Caco-2 (cell line): ENCODE results near the gene H2BK1. TPM values are rescaled to one million over a fixed set of nuclear protein-coding genes. Genes with fewer than 3 reads are reported as not detected.

Experiments used
- BruUV-seq: library from RNA; stranded (reverse); fragments of 400-500 nt; replicated peaks from 2 replicates; lab custom pipeline; 2021; lab: Mats Ljungman, UMichigan
- CTCF ChIA-PET: fragments of 300-600 bp; sonication (Branson Sonifier 250); formaldehyde crosslinking; loops from one replicate; lab custom pipeline; 2022; ENCODE audit warnings: antibody characterized with exemption; lab: Charles Lee
- POLR2A ChIA-PET: fragments of 300-600 bp; sonication (Branson Sonifier 250); formaldehyde crosslinking; loops from one replicate; lab custom pipeline; 2022; ENCODE audit warnings: antibody characterized with exemption; lab: Charles Lee
- DNase-seq, 2 experiments: peaks; one replicate each; pipeline versions ENCODE4 v3.0.0 to v3.0.0-alpha.2; 2020 to 2022
- H3K27me3 ChIP-seq: replicated peaks from 2 replicates; pipeline ENCODE4 v1.6.0; 2011; ENCODE audit warnings: low read length; ENCODE audit not compliant: control insufficient read depth, insufficient read depth
- H3K36me3 ChIP-seq: 2 replicates; pipeline ENCODE4 v1.5.1; 2011; ENCODE audit warnings: low read length; ENCODE audit not compliant: control insufficient read depth, insufficient read depth
- H3K4me1 ChIP-seq: fragments of 250-450 bp; sonication (Bioruptor Pico); 2 replicates; pipeline ENCODE4 v1.5.1; 2020; ENCODE audit warnings: mild to moderate bottlenecking
- H3K4me3 ChIP-seq: 2 replicates; pipeline ENCODE4 v1.5.1; 2011; ENCODE audit warnings: low read depth, mild to moderate bottlenecking, control low read depth, low read length
- H3K9me3 ChIP-seq: fragments of 250-450 bp; sonication (Bioruptor Pico); 2 replicates; pipeline ENCODE4 v1.5.1; 2020; ENCODE audit warnings: mild to moderate bottlenecking, moderate library complexity
- H3K27ac Mint-ChIP-seq: one replicate; pipeline ENCODE4 v1.8.0; 2022; ENCODE audit warnings: mixed read lengths; ENCODE audit not compliant: unreplicated experiment
- H3K27me3 Mint-ChIP-seq: one replicate; pipeline ENCODE4 v1.8.0; 2022; ENCODE audit warnings: mixed read lengths; ENCODE audit not compliant: insufficient read depth, unreplicated experiment
- H3K36me3 Mint-ChIP-seq: one replicate; pipeline ENCODE4 v1.8.0; 2022; ENCODE audit warnings: mild to moderate bottlenecking, mixed read lengths; ENCODE audit not compliant: insufficient read depth, unreplicated experiment
- H3K4me1 Mint-ChIP-seq: one replicate; pipeline ENCODE4 v1.8.0; 2022; ENCODE audit warnings: low read depth, mixed read lengths; ENCODE audit not compliant: unreplicated experiment
- H3K4me3 Mint-ChIP-seq: one replicate; pipeline ENCODE4 v1.8.0; 2022; ENCODE audit warnings: mild to moderate bottlenecking, moderate library complexity, mixed read lengths; ENCODE audit not compliant: unreplicated experiment
- H3K9me3 Mint-ChIP-seq: one replicate; pipeline ENCODE4 v1.8.0; 2022; ENCODE audit warnings: mixed read lengths; ENCODE audit not compliant: unreplicated experiment
- CTCF ChIP-seq, 2 experiments: fragments of 200-600 bp in 1 of 2; IDR thresholded peaks; 1 replicate in 1 of 2; 2 replicates in 1 of 2; pipeline versions ENCODE4 v1.5.1 to v1.8.0; 2011 to 2022; ENCODE audit warnings: antibody characterized with exemption in 1 of 2, control low read depth in 1 of 2, inconsistent platforms in 1 of 2, low read depth in 1 of 2, low read length in 1 of 2, mild to moderate bottlenecking in 1 of 2, moderate library complexity in 1 of 2; ENCODE audit not compliant: insufficient read depth in 1 of 2, severe bottlenecking in 1 of 2, unreplicated experiment in 1 of 2
- intact Hi-C: fragments of 100-400 bp; cut with micrococcal nuclease; formaldehyde crosslinking; loops from one replicate; pipeline ENCODE4 v1.10.0; 2022; ENCODE audit not compliant: unreplicated experiment
- total RNA-seq: library from RNA; stranded (reverse); gene quantifications from 2 replicates; pipeline ENCODE4 v1.2.3, GENCODE V29; 2022

The H2BK1 gene
- total RNA-seq, 1 experiment from 2014 or later = not detected

- no TSS peak for BruUV-seq
- H3K4me3 Mint-ChIP-seq = no peak overlapping the region
- Histone ChIP-seq H3K4me3 (no peak overlapping the region), H3K27me3 (no peaks in the 10 kb centered on the region), H3K36me3 (no peaks in the 10 kb centered on the region), H3K4me1 (no peaks in the 10 kb centered on the region), H3K9me3 (no peaks in the 10 kb centered on the region)
- no peaks in the 10 kb centered on the region for H3K9me3 Mint-ChIP-seq
- no peaks in the 10 kb centered on the region for H3K4me1 Mint-ChIP-seq
- intact Hi-C loops = no loop called here
- no peak overlapping the region for H3K27ac Mint-ChIP-seq
- H3K36me3 Mint-ChIP-seq = no peaks in the 10 kb centered on the region
- peaks cover 21% of the 10 kb centered on the region for H3K27me3 Mint-ChIP-seq
- ChIA-PET CTCF (interaction anchor here (0.9 kb wide), 1 partner anchor 9 kb away, joined by 8 read pairs; no protein-coding TSS in a partner anchor), POLR2A (no interaction called here)
- TF ChIP-seq CTCF (IDR thresholded peaks at IDR 0.05; ENCODE audit: insufficient read depth in 1 of 2, low read depth in 1 of 2, low read length in 1 of 2, severe bottlenecking in 1 of 2, unreplicated experiment in 1 of 2) = no peak
- peak in 1 of 2 experiments; percentile 20 for DNase-seq
These were observed 35.1 kb downstream of the H2BK1 start for GRCh38 chr7:151175047-151175792.

GRCh38 chr7:151174246-151175046 is 35.8 kb downstream of the H2BK1 start:
- Histone ChIP-seq H3K9me3 (no peaks in the 10 kb centered on the region), H3K4me3 (no peak overlapping the region), H3K36me3 (no peaks in the 10 kb centered on the region), H3K4me1 (no peaks in the 10 kb centered on the region), H3K27me3 (no peaks in the 10 kb centered on the region)
- H3K27me3 Mint-ChIP-seq = peaks cover 26% of the 10 kb centered on the region
- intact Hi-C loops = no loop called here
- BruUV-seq = no TSS peak
- ChIA-PET CTCF (interaction anchor here (0.6 kb wide), 1 partner anchor 65 kb away, joined by 5 read pairs; no protein-coding TSS in a partner anchor), POLR2A (no interaction called here)
- H3K9me3 Mint-ChIP-seq = no peaks in the 10 kb centered on the region
- no peaks in the 10 kb centered on the region for H3K4me1 Mint-ChIP-seq
- TF ChIP-seq CTCF (IDR thresholded peaks at IDR 0.05; ENCODE audit: insufficient read depth in 1 of 2, low read depth in 1 of 2, low read length in 1 of 2, severe bottlenecking in 1 of 2, unreplicated experiment in 1 of 2) = no peak
- H3K4me3 Mint-ChIP-seq = no peak overlapping the region
- no peaks in the 10 kb centered on the region for H3K36me3 Mint-ChIP-seq
- no peak overlapping the region for H3K27ac Mint-ChIP-seq
- peak in 1 of 2 experiments; percentile 36 for DNase-seq
